GM15510 (cell line): Measurements from ENCODE around the gene KLHL22.

Source experiments
- POLR2A ChIP-seq: IDR thresholded peaks from 3 replicates; pipeline ENCODE4 v1.6.1; 2011; ENCODE audit warnings: borderline replicate concordance; ENCODE audit not compliant: insufficient read length; ENCODE audit errors: extremely low read depth

The KLHL22 gene

GRCh38 chr22:20424932-20425565, 70.5 kb downstream of the KLHL22 start:
- no peak for TF ChIP-seq POLR2A

- no peak for TF ChIP-seq POLR2A
These were observed 71.0 kb downstream of the KLHL22 start for GRCh38 chr22:20424568-20424931.

- TF ChIP-seq POLR2A = no peak
These were observed 71.6 kb downstream of the KLHL22 start for GRCh38 chr22:20423906-20424551.

- TF ChIP-seq POLR2A = no peak
These were observed 72.3 kb downstream of the KLHL22 start for GRCh38 chr22:20423008-20423905.

- TF ChIP-seq POLR2A = no peak
These were observed 73.2 kb downstream of the KLHL22 start for GRCh38 chr22:20422271-20423007.

GRCh38 chr22:20421507-20421874, 74.1 kb downstream of the KLHL22 start:
- no peak for TF ChIP-seq POLR2A

GRCh38 chr22:20420157-20420842, 75.3 kb downstream of the KLHL22 start:
- no peak for TF ChIP-seq POLR2A

GRCh38 chr22:20419664-20419951, 76.0 kb downstream of the KLHL22 start:
- TF ChIP-seq POLR2A = no peak

GRCh38 chr22:20418211-20418788, 77.3 kb downstream of the KLHL22 start:
- TF ChIP-seq POLR2A = no peak

- TF ChIP-seq POLR2A = no peak
These were observed 81.1 kb downstream of the KLHL22 start for GRCh38 chr22:20414450-20414849.

- no peak for TF ChIP-seq POLR2A
These were observed 81.5 kb downstream of the KLHL22 start for GRCh38 chr22:20414059-20414440.

- TF ChIP-seq POLR2A = no peak
These were observed 82.2 kb downstream of the KLHL22 start for GRCh38 chr22:20413217-20414058.

- no peak for TF ChIP-seq POLR2A
These were observed 83.0 kb downstream of the KLHL22 start for GRCh38 chr22:20412474-20413216.
